MM.1S (cell line): ENCODE measurements around the gene LMNB1.

Source experiments
- DNase-seq: peaks from one replicate; pipeline ENCODE4 v3.0.0-alpha.2; 2015
- H2AFZ ChIP-seq: fragments of 300-600 bp; sonication (generic); 2 replicates; pipeline ENCODE4 v1.6.0; 2016; ENCODE audit warnings: antibody characterized with exemption, low read length
- H3F3A ChIP-seq: fragments of 300-600 bp; sonication (generic); 2 replicates; pipeline ENCODE4 v1.6.1; 2016; ENCODE audit warnings: mild to moderate bottlenecking, antibody characterized with exemption, low read length, moderate library complexity, mixed read lengths; ENCODE audit not compliant: insufficient read depth
- H3K27ac ChIP-seq: fragments of 300-600 bp; sonication (generic); 2 replicates; pipeline ENCODE4 v1.5.1; 2016; ENCODE audit warnings: mild to moderate bottlenecking, low read length
- H3K27me3 ChIP-seq: fragments of 300-600 bp; sonication (generic); replicated peaks from 2 replicates; pipeline ENCODE4 v1.6.0; 2016; ENCODE audit warnings: low read length; ENCODE audit not compliant: insufficient read depth
- H3K36me3 ChIP-seq: fragments of 300-600 bp; sonication (generic); replicated peaks from 2 replicates; pipeline ENCODE4 v1.6.1; 2016; ENCODE audit warnings: mild to moderate bottlenecking, low read length, mixed read lengths; ENCODE audit not compliant: insufficient read depth
- H3K4me1 ChIP-seq: fragments of 300-600 bp; sonication (generic); 2 replicates; pipeline ENCODE4 v1.6.1; 2016; ENCODE audit warnings: low read length, mixed read lengths
- H3K4me2 ChIP-seq: fragments of 300-600 bp; sonication (generic); 2 replicates; pipeline ENCODE4 v1.6.0; 2016; ENCODE audit warnings: low read depth, low read length
- H3K4me3 ChIP-seq: fragments of 300-600 bp; sonication (generic); 2 replicates; pipeline ENCODE4 v1.5.1; 2016; ENCODE audit warnings: low read length, mixed read lengths
- H3K79me2 ChIP-seq: fragments of 300-600 bp; sonication (generic); 2 replicates; pipeline ENCODE4 v1.6.1; 2016; ENCODE audit warnings: mixed run types, low read length, mixed read lengths
- H3K9ac ChIP-seq: fragments of 300-600 bp; sonication (generic); 2 replicates; pipeline ENCODE4 v1.6.1; 2016; ENCODE audit warnings: low read length, mixed read lengths
- H3K9me2 ChIP-seq: fragments of 300-600 bp; sonication (generic); replicated peaks from 2 replicates; pipeline ENCODE4 v1.6.1; 2016; ENCODE audit warnings: mild to moderate bottlenecking, low read length, mixed read lengths; ENCODE audit not compliant: insufficient read depth
- H3K9me3 ChIP-seq: fragments of 300-600 bp; sonication (generic); replicated peaks from 2 replicates; pipeline ENCODE4 v1.6.1; 2016; ENCODE audit warnings: mild to moderate bottlenecking, low read length, mixed read lengths; ENCODE audit not compliant: insufficient read depth
- H4K20me1 ChIP-seq: fragments of 300-600 bp; sonication (generic); 2 replicates; pipeline ENCODE4 v1.6.1; 2016; ENCODE audit warnings: mild to moderate bottlenecking, low read length, moderate library complexity, mixed read lengths; ENCODE audit not compliant: insufficient read depth
- EZH2 ChIP-seq: fragments of 300-600 bp; sonication (generic); optimal IDR thresholded peaks from 2 replicates; pipeline ENCODE3; 2017; ENCODE audit warnings: low read depth, mild to moderate bottlenecking, antibody characterized with exemption, low read length, mixed read lengths
- EZH2phosphoT487 ChIP-seq: fragments of 300-600 bp; sonication (generic); IDR thresholded peaks from 2 replicates; pipeline ENCODE4 v1.6.1; 2018; ENCODE audit warnings: antibody characterized with exemption, low read length
- TF ChIP-seq, protein P1 (sequence below): fragments of 300-600 bp; sonication (generic); IDR thresholded peaks from 2 replicates; pipeline ENCODE4 v1.5.1; 2016; ENCODE audit warnings: antibody characterized with exemption, low read length, mixed read lengths

Gene LMNB1

GRCh38 chr5:126755593-126755992, 21.3 kb upstream of the LMNB1 start:
- no peaks in the 10 kb centered on the region for H4K20me1 ChIP-seq
- no peaks in the 10 kb centered on the region for H3K9me3 ChIP-seq
- H3K4me1 ChIP-seq: peaks cover 10% of the 10 kb centered on the region
- H2AFZ ChIP-seq: no peak overlapping the region
- H3K9ac ChIP-seq: no peak overlapping the region
- H3K36me3 ChIP-seq: no peaks in the 10 kb centered on the region
- H3K27me3 ChIP-seq: no peaks in the 10 kb centered on the region
- H3K4me2 ChIP-seq: no peak overlapping the region
- DNase-seq: no peak
- H3K9me2 ChIP-seq: no peaks in the 10 kb centered on the region
- peaks cover 12% of the 10 kb centered on the region for H3F3A ChIP-seq
- TF ChIP-seq EZH2: no peak
- TF ChIP-seq, protein P1, sequence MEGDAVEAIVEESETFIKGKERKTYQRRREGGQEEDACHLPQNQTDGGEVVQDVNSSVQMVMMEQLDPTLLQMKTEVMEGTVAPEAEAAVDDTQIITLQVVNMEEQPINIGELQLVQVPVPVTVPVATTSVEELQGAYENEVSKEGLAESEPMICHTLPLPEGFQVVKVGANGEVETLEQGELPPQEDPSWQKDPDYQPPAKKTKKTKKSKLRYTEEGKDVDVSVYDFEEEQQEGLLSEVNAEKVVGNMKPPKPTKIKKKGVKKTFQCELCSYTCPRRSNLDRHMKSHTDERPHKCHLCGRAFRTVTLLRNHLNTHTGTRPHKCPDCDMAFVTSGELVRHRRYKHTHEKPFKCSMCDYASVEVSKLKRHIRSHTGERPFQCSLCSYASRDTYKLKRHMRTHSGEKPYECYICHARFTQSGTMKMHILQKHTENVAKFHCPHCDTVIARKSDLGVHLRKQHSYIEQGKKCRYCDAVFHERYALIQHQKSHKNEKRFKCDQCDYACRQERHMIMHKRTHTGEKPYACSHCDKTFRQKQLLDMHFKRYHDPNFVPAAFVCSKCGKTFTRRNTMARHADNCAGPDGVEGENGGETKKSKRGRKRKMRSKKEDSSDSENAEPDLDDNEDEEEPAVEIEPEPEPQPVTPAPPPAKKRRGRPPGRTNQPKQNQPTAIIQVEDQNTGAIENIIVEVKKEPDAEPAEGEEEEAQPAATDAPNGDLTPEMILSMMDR: no peak
- TF ChIP-seq EZH2phosphoT487: no peak
- H3K79me2 ChIP-seq: no peaks in the 10 kb centered on the region
- no peak overlapping the region for H3K27ac ChIP-seq
- H3K4me3 ChIP-seq: no peak overlapping the region

- peak overlapping the region; percentile 53; the same call in 1 of the 2 replicates for H3K27ac ChIP-seq
- no peaks in the 10 kb centered on the region for H4K20me1 ChIP-seq
- peak overlapping the region; percentile 40 for H3K4me3 ChIP-seq
- H3K79me2 ChIP-seq: no peaks in the 10 kb centered on the region
- DNase-seq: no peak
- H2AFZ ChIP-seq: peak overlapping the region; percentile 58
- H3K4me1 ChIP-seq: peaks cover 19% of the 10 kb centered on the region
- H3F3A ChIP-seq: peaks cover 24% of the 10 kb centered on the region
- H3K9ac ChIP-seq: peak overlapping the region; percentile 37; the same call in 1 of the 2 replicates
- no peaks in the 10 kb centered on the region for H3K9me3 ChIP-seq
- H3K4me2 ChIP-seq: peak overlapping the region; percentile 76
- H3K36me3 ChIP-seq: no peaks in the 10 kb centered on the region
- TF ChIP-seq EZH2phosphoT487: no peak
- TF ChIP-seq, protein P1: no peak
- no peak for TF ChIP-seq EZH2
- no peaks in the 10 kb centered on the region for H3K27me3 ChIP-seq
- no peaks in the 10 kb centered on the region for H3K9me2 ChIP-seq
Observed at GRCh38 chr5:126757713-126758357, 19.1 kb upstream of the LMNB1 start.

- Histone ChIP-seq H3K4me2 (no peak overlapping the region), H3K79me2 (no peaks in the 10 kb centered on the region), H3F3A (peaks cover 20% of the 10 kb centered on the region), H3K9ac (no peak overlapping the region), H3K27me3 (no peaks in the 10 kb centered on the region), H2AFZ (no peak overlapping the region), H3K9me2 (no peaks in the 10 kb centered on the region), H3K27ac (no peak overlapping the region), H4K20me1 (no peaks in the 10 kb centered on the region), H3K36me3 (no peaks in the 10 kb centered on the region), H3K4me3 (no peak overlapping the region), H3K9me3 (no peaks in the 10 kb centered on the region), H3K4me1 (peaks cover 9% of the 10 kb centered on the region)
- TF ChIP-seq, protein P1: no peak
- TF ChIP-seq EZH2phosphoT487 (no peak), EZH2 (no peak)
- no peak for DNase-seq
Observed at GRCh38 chr5:126763371-126763770, 13.6 kb upstream of the LMNB1 start.
